Trophoblast cell (in vitro differentiated cells and primary cell): Measurements from ENCODE around the gene SLC1A5.

ENCODE experiments used
- DNase-seq, 2 donors: peaks; one replicate each; pipeline ENCODE4 v3.0.0-alpha.2; 2016
- H2AFZ ChIP-seq: 2 replicates; pipeline ENCODE4 v1.6.1; 2013; ENCODE audit warnings: low read length, moderate library complexity, mild to moderate bottlenecking; ENCODE audit not compliant: insufficient read depth, poor library complexity
- H2AK5ac ChIP-seq: 2 replicates; pipeline ENCODE4 v1.6.1; 2013; ENCODE audit warnings: mild to moderate bottlenecking, low read length
- H2BK120ac ChIP-seq: 2 replicates; pipeline ENCODE4 v1.6.1; 2013; ENCODE audit warnings: low read length, mild to moderate bottlenecking, moderate library complexity; ENCODE audit not compliant: insufficient read depth, poor library complexity
- H2BK12ac ChIP-seq: 2 replicates; pipeline ENCODE4 v1.6.1; 2013; ENCODE audit warnings: mild to moderate bottlenecking, low read length, moderate library complexity
- H2BK5ac ChIP-seq: 2 replicates; pipeline ENCODE4 v1.6.1; 2013; ENCODE audit warnings: low read length, low read depth, moderate library complexity, mild to moderate bottlenecking; ENCODE audit not compliant: poor library complexity
- H3K14ac ChIP-seq: 2 replicates; pipeline ENCODE4 v1.6.1; 2013; ENCODE audit warnings: mild to moderate bottlenecking, low read length
- H3K18ac ChIP-seq: 2 replicates; pipeline ENCODE4 v1.6.1; 2013; ENCODE audit warnings: mild to moderate bottlenecking, low read length
- H3K23ac ChIP-seq: 2 replicates; pipeline ENCODE4 v1.6.1; 2013; ENCODE audit warnings: low read length
- H3K27ac ChIP-seq: 2 replicates; pipeline ENCODE4 v1.5.1; 2013; ENCODE audit warnings: low read depth, mild to moderate bottlenecking, inconsistent platforms, low read length, moderate library complexity
- H3K27me3 ChIP-seq: 2 replicates; pipeline ENCODE4 v1.6.1; 2013; ENCODE audit warnings: inconsistent platforms, mild to moderate bottlenecking, low read length, moderate library complexity; ENCODE audit not compliant: insufficient read depth
- H3K36me3 ChIP-seq, 2 experiments: 1 replicate in 1 of 2; 2 replicates in 1 of 2; pipeline ENCODE4 v1.6.1; 2013; ENCODE audit warnings: low read length in 2 of 2, mild to moderate bottlenecking in 2 of 2, moderate library complexity in 1 of 2; ENCODE audit not compliant: insufficient read depth in 2 of 2, control insufficient read depth in 1 of 2
- H3K4ac ChIP-seq: 2 replicates; pipeline ENCODE4 v1.6.1; 2013; ENCODE audit warnings: low read depth, mild to moderate bottlenecking, low read length, moderate library complexity
- H3K4me1 ChIP-seq, 2 experiments: 1 replicate in 1 of 2; 2 replicates in 1 of 2; pipeline ENCODE4 v1.6.1; 2013; ENCODE audit warnings: low read length in 2 of 2, mild to moderate bottlenecking in 2 of 2, moderate library complexity in 1 of 2; ENCODE audit not compliant: insufficient read depth in 2 of 2, control insufficient read depth in 1 of 2
- H3K4me2 ChIP-seq: 2 replicates; pipeline ENCODE4 v1.6.1; 2013; ENCODE audit warnings: inconsistent platforms, mild to moderate bottlenecking, low read length, moderate library complexity
- H3K4me3 ChIP-seq: 2 replicates; pipeline ENCODE4 v1.5.1; 2013; ENCODE audit warnings: mild to moderate bottlenecking, low read depth, low read length, inconsistent platforms
- H3K79me1 ChIP-seq: one replicate; pipeline ENCODE4 v1.6.1; 2013; ENCODE audit warnings: low read length
- H3K79me2 ChIP-seq: 2 replicates; pipeline ENCODE4 v1.6.1; 2013; ENCODE audit warnings: low read length, mild to moderate bottlenecking; ENCODE audit not compliant: control insufficient read depth, insufficient read depth, poor library complexity
- H3K9ac ChIP-seq: 2 replicates; pipeline ENCODE4 v1.6.1; 2013; ENCODE audit warnings: mild to moderate bottlenecking, low read length
- H3K9me3 ChIP-seq: 2 replicates; pipeline ENCODE4 v1.6.1; 2013; ENCODE audit warnings: low read depth, mild to moderate bottlenecking, control low read depth, inconsistent platforms, low read length; ENCODE audit not compliant: insufficient read depth
- H4K12ac ChIP-seq: 2 replicates; pipeline ENCODE4 v1.6.1; 2013; ENCODE audit warnings: low read depth, mild to moderate bottlenecking, low read length, moderate library complexity
- H4K8ac ChIP-seq: 2 replicates; pipeline ENCODE4 v1.6.1; 2013; ENCODE audit warnings: low read depth, mild to moderate bottlenecking, low read length, moderate library complexity
- H4K91ac ChIP-seq: one replicate; pipeline ENCODE4 v1.6.1; 2013; ENCODE audit warnings: low read depth, mild to moderate bottlenecking, low read length, moderate library complexity
- WGBS: extraction: QIAGEN DNeasy Blood & Tissue Kit; methylation state at CpG from one replicate; pipeline ENCODE4 v1.1.7; 2013; ENCODE audit warnings: missing lambda C conversion rate; ENCODE audit not compliant: insufficient read length, insufficient coverage; ENCODE audit errors: extremely low coverage; 5-methylcytosine and 5-hydroxymethylcytosine counted together

SLC1A5 gene

GRCh38 chr19:46830864-46831263 lies 42.5 kb upstream of the SLC1A5 start:
- Histone ChIP-seq H2BK12ac (no peak overlapping the region), H3K4me3 (no peak overlapping the region), H3K27ac (no peak overlapping the region), H4K12ac (no peak overlapping the region), H4K91ac (no peak overlapping the region), H3K4ac (no peak overlapping the region), H3K4me2 (no peak overlapping the region), H3K36me3 (no peaks in the 10 kb centered on the region), H2BK120ac (no peak overlapping the region), H3K27me3 (no peaks in the 10 kb centered on the region), H3K9me3 (peaks cover 2% of the 10 kb centered on the region), H3K4me1 (peaks cover 9 to 13% of the 10 kb centered on the region in 2 experiments), H3K79me1 (peaks cover 23% of the 10 kb centered on the region), H4K8ac (no peak overlapping the region), H3K23ac (no peak overlapping the region), H3K14ac (no peak overlapping the region), H3K18ac (no peak overlapping the region), H2BK5ac (no peak overlapping the region), H2AK5ac (no peak overlapping the region), H3K9ac (no peak overlapping the region), H2AFZ (no peak overlapping the region), H3K79me2 (peaks cover 2% of the 10 kb centered on the region)
- no CpG with 5 or more reads among the region's 2 CpGs for WGBS
- no peak for DNase-seq

- Histone ChIP-seq H3K27ac (peak overlapping the region; percentile 63), H3K4me3 (no peak overlapping the region), H2AFZ (no peak overlapping the region), H3K14ac (no peak overlapping the region), H2AK5ac (no peak overlapping the region), H2BK120ac (peak overlapping the region; percentile 87), H3K9me3 (no peaks in the 10 kb centered on the region), H3K4me2 (no peak overlapping the region), H3K4ac (no peak overlapping the region), H3K36me3 (no peaks in the 10 kb centered on the region), H3K79me2 (peaks cover 2% of the 10 kb centered on the region), H4K12ac (no peak overlapping the region), H2BK12ac (peak overlapping the region; percentile 82), H4K8ac (no peak overlapping the region), H3K18ac (no peak overlapping the region), H3K9ac (no peak overlapping the region), H3K79me1 (peaks cover 27% of the 10 kb centered on the region), H3K23ac (no peak overlapping the region), H3K27me3 (no peaks in the 10 kb centered on the region), H4K91ac (peak overlapping the region; percentile 82), H2BK5ac (peak overlapping the region; percentile 87), H3K4me1 (peaks cover 9 to 18% of the 10 kb centered on the region in 2 experiments)
- peak; percentile 42 to 68 for DNase-seq
- no CpG with 5 or more reads among the region's 5 CpGs for WGBS
Observed at GRCh38 chr19:46828484-46828883, 40.1 kb upstream of the SLC1A5 start.

- Histone ChIP-seq H2BK120ac (no peak overlapping the region), H2AK5ac (no peak overlapping the region), H3K9ac (no peak overlapping the region), H3K27me3 (no peaks in the 10 kb centered on the region), H3K4me1 (peaks cover 13 to 22% of the 10 kb centered on the region in 2 experiments), H3K79me2 (peaks cover 2% of the 10 kb centered on the region), H3K36me3 (no peaks in the 10 kb centered on the region), H2BK5ac (no peak overlapping the region), H3K4me2 (no peak overlapping the region), H3K14ac (no peak overlapping the region), H3K4ac (no peak overlapping the region), H4K91ac (no peak overlapping the region), H2AFZ (no peak overlapping the region), H2BK12ac (peak overlapping the region; percentile 63), H3K23ac (no peak overlapping the region), H3K79me1 (peaks cover 27% of the 10 kb centered on the region), H4K12ac (no peak overlapping the region), H3K9me3 (no peaks in the 10 kb centered on the region), H4K8ac (no peak overlapping the region), H3K27ac (no peak overlapping the region), H3K18ac (no peak overlapping the region), H3K4me3 (no peak overlapping the region)
- WGBS: no CpG with 5 or more reads among the region's 5 CpGs
- DNase-seq: peak; percentile 68 to 90
Observed at GRCh38 chr19:46825731-46826055, 37.3 kb upstream of the SLC1A5 start.

- no peak overlapping the region for H3K23ac ChIP-seq
- no peak overlapping the region for H3K14ac ChIP-seq
- no peaks in the 10 kb centered on the region for H3K27me3 ChIP-seq
- H2BK5ac ChIP-seq: no peak overlapping the region
- H3K4me2 ChIP-seq: no peak overlapping the region
- WGBS: no CpG with 5 or more reads among the region's 21 CpGs
- peaks cover 2% of the 10 kb centered on the region for H3K79me2 ChIP-seq
- peak overlapping the region; percentile 22 for H3K18ac ChIP-seq
- no peak overlapping the region for H3K4ac ChIP-seq
- H2BK12ac ChIP-seq: peak overlapping the region; percentile 93
- peaks cover 16 to 27% of the 10 kb centered on the region in 2 experiments for H3K4me1 ChIP-seq
- peak overlapping the region; percentile 13 for H2AK5ac ChIP-seq
- peaks cover 27% of the 10 kb centered on the region for H3K79me1 ChIP-seq
- H3K27ac ChIP-seq: no peak overlapping the region
- no peak overlapping the region for H2AFZ ChIP-seq
- no peak overlapping the region for H4K12ac ChIP-seq
- H2BK120ac ChIP-seq: peak overlapping the region; percentile 72
- peak overlapping the region; percentile 12 for H4K8ac ChIP-seq
- no peaks in the 10 kb centered on the region for H3K9me3 ChIP-seq
- H4K91ac ChIP-seq: peak overlapping the region; percentile 41
- no peaks in the 10 kb centered on the region for H3K36me3 ChIP-seq
- H3K9ac ChIP-seq: no peak overlapping the region
- H3K4me3 ChIP-seq: no peak overlapping the region
- DNase-seq: peak in 1 of 2 donors; percentile 22
Observed at GRCh38 chr19:46824890-46825730, 36.7 kb upstream of the SLC1A5 start.
